Activated T-helper 9 cell treated with anti-CD3 and anti-CD28 coated beads, Interleukin-2, amount 50 U/mL, for 16 hours (primary cell): ENCODE data around the gene DNAAF1.
"Not testable (repeated sequence)": the region's sequence is repeated elsewhere in the genome, so short reads cannot be mapped to it uniquely, and the experiment has no call there.

Experiments used
- DNase-seq: peaks from one replicate; pipeline ENCODE4 v3.0.0-alpha.2; 2020; ENCODE audit warnings: low read depth

The DNAAF1 gene

GRCh38 chr16:84144859-84145639 lies at the start of gene DNAAF1, which contains the start of gene HSDL1:
Gene DNAAF1, plus strand, starts transcription at chr16:84145308. Its CDS starts 133 bp downstream, at chr16:84145441.
Gene HSDL1, minus strand, starts transcription at chr16:84145177. Its CDS starts 13,856 bp downstream, at chr16:84131321.
- peak; percentile 94 for DNase-seq

DNA sequence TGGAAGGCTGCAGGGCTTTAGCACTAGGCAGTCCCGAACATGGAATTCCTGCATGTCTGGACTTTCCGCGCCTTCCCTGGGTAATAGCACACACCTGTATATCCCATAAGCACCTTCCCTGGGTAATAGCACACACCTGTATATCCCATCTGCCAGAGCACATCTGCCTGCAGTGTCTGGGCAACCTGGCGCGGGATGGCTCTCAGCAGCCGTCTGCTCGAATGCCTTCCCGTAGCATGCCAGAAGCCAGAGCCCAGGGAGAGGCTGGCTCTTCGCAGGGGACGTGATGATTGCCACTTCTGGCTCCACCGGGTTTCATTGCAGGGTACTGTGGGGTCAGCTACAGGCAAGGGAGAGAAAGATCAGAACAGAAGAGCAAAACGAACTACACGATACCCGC lies 49.6 kb upstream of the DNAAF1 start:
- no peak for DNase-seq

- DNase-seq, result no peak
Observed at GRCh38 chr16:84096447-84097005, 48.6 kb upstream of the DNAAF1 start.

DNA sequence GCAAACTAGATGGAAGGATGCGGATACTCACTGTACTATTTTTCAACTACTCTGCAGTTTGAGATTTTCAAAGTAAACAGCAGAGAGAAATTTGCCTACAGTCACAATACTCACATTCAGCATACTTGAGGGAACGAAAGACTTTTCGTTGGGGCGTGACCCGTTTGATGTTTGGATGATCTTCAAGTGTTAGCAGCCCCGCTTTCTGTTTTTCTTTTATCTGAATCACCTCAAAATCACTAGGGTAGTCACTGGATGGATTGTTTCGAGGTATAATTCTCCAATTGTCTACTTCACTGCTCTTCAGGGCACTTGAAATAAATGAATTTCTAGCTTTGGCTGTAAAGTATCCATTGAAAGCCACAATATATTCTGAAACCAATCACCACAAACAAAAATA lies 46.2 kb upstream of the DNAAF1 start:
- DNase-seq, result no peak

DNA sequence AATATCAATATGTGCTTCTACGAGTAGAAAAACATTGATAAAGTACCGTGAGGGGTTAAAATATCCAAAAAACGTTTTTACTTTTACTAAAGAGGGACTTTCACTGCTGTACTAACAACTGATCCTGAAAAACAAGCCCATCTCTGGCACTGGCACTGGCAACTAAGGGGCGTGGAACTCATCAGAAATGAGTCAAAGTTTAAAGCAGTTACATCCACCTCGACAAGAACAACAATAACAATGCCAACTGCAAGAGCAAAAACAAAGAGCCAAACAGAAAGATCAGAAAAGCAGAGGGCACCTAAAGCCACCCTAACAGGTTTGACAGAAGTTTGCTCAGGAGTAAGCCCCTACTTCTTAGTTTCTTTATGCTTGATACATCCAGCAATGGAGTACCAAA lies 41.4 kb upstream of the DNAAF1 start:
- no peak for DNase-seq

DNA sequence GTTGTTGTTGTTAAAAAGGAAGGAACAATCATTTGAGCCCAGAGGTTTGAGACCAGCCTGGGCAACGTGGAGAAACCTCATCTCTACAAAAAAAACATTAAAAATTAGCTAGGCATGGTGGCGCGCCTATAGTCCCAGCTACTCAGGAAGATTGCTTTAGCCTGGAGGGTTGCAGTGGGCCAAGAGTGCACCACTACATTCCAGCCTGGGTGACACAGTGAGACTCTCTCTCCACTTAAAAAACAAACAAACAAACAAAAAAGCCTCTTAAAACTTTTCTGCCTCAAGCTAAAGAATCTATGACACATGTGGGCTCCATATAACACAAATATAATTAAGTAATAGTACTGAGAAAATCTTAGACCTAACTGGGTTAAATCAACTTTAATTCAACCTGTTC lies 40.9 kb upstream of the DNAAF1 start:
- no peak for DNase-seq

DNA sequence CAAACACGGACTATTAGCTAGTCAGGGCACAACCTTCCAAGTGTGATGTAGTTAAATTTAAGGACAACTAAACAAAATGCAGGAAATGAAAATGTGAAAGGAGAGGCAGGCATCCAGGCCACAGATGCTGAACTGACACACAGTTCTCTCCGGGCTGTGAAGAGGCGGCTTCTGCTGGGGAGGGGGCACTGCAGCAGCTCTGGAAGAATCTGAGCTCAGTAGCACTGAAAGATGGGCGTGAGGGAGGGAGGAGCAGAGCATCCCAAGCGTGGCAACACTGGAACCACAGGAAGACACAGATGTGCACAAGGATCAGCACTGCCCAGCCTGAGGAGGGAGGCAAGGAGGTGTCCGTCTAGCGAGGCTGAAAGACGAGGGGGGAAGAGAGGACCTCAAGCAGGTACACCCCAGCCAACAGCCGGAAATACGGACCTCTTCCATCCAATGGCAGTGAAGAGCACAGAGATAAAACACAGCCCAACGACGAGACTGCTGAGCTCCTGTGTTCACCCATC lies 39.8 kb upstream of the DNAAF1 start:
- no peak for DNase-seq

DNA sequence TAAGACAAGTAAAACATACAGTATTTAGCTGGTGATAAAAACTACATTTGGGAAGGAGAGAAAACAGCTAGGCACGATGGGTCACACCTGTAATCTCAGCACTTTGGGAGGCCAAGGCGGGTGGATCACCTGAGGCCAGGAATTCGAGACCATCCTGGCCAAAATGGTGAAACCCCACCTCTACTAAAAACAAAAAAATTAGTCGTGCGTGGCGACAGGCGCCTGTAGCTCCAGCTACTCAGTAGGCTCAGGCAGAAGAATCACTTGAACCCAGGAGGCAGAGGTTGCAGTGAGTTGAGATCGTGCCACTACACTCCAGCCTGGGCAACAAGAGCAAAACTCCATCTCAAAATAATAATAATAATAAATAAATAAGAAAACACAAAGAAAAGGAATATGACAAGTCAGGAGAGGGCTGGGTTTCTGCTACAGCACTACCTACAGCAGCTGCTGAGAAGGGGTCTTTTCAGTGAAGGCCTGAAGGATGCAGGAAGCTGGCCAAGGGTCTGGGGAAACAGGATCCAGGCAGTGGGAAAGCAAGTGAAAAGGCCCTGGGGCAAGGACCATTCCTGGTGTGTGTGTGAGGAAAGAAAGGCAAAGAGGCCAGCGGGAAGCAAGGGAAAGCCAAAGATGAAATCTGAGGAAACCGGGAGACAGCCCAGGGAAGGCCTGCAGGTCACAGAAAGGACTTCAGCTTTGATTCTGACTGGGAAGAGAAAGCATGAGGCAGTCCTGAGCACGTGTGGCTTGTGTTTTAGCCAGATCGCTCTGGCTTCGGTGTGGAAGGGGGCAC lies 39.0 kb upstream of the DNAAF1 start:
- DNase-seq, result no peak

DNA sequence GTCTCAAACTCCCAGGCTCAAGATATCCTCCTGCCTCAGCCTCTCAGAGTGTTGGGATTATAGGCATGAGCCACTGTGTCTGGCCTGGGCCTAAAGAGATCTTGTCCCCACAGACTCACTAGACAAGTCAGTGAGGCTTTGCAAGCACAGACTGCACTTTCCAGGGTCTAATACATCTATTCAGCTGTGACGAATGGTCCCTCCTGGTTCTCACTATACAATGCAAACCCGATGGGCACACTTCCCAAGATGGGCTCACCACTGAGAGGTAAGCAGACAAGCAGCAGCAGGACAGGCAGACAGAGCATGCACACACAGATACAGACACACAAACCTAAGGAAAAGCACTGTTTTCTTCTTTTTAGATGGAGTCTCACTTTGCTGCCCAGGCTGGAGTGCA lies 37.2 kb upstream of the DNAAF1 start:
- no peak for DNase-seq

GRCh38 chr16:84109598-84110335 lies 35.3 kb upstream of the DNAAF1 start:
- DNase-seq, result no peak

- no peak for DNase-seq
Observed at GRCh38 chr16:84110527-84110926, 34.6 kb upstream of the DNAAF1 start.

DNA sequence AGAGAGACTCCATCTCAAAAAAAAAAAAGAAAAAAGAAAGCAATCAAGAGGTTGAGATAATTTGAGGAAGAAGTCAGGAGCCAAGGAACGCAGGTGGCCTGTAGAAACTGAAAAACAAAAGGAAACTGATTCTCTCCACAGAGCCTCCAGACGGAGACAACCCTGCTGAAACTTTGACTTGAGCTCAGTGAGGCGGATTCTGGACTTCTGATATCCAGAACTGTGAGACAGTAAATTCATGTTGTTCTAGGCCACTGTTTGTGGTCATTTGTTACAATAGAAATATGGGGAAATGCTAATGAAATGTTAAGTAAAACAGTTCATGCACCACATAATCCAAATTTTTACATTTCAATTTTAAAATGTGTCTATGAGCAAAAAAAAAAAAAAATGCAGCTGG lies 33.6 kb upstream of the DNAAF1 start:
- no peak for DNase-seq

DNA sequence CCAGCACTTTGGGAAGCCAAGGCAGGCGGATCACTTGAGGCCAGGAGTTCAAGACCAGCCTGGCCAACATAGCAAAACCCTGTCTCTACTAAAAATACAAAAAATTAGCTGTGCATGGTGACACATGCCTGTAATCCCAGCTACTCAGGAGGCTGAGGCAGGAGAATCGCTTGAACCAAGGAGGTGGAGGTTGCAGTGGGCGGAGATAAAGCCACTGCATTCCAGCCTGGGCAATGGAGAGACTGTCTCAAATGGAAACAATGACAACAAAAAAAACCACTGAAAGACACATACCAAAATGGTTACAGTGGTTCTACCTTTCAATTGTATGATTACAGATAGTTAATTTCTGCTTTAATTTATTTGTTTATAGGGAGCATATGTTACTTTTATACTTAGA lies 33.2 kb upstream of the DNAAF1 start:
- not testable (repeated sequence) for DNase-seq

GRCh38 chr16:84115919-84116719 lies 29.0 kb upstream of the DNAAF1 start:
- DNase-seq, result no peak

DNA sequence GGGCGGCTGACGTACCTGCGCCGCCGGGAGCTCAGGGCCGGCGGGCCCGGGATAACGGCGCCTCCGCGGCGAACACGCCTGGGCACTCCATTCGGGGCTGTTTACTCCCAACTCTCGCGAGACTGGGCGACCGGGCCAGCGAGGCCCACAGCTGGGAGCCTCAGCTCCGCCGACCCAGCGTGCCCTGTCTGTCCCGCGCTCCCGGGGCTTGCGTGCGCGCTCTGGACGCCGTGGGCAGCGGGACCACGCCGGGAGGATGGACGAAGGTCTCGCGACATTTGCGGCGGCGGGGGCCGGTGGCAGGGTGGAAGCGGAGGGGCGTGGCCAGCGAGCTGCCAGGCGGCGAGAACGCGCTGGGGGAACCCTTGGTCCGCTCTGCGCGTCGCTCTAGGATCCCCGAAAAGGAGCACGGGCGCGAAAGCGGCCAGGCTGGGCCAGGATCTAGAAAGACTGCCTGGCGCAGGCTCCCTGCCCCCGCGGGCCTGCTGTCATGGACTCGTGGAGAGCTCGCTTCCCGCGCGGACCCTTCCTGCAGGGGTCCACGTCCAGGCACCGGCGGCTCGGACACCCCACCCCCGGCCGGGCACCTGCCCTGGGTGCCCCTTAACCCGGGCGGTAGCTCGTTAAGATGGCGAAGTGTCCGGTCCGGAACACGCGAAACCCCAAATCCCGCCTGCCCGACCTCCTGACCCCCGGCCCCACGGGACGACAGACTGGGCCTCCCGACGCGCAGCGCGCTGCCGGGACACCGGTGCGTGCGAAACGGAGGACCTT lies 28.2 kb upstream of the DNAAF1 start, which contains the start of gene MBTPS1:
TSS of gene MBTPS1 (minus strand) at position 223 of the 774 bp plus-strand sequence. CDS start 15,159 bp downstream, outside the sequence.
- DNase-seq, result peak; percentile 98

DNA sequence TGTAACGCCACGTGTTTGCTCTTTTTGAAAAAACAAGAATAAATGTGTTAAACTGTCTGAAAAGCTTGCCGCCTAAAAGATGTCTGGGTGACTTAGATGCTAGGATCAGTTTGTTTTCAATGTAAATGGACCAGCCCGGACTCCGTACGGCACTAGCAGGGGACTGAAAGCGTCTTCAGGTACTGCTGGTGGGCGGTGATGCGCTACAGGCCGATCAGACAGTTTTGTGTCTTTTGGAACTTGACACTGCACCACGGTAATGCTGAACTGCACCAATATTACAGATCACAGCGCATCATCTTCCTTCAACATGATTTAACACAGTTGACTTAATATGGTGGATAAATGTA lies 27.6 kb upstream of the DNAAF1 start:
- peak; percentile 15 for DNase-seq

DNA sequence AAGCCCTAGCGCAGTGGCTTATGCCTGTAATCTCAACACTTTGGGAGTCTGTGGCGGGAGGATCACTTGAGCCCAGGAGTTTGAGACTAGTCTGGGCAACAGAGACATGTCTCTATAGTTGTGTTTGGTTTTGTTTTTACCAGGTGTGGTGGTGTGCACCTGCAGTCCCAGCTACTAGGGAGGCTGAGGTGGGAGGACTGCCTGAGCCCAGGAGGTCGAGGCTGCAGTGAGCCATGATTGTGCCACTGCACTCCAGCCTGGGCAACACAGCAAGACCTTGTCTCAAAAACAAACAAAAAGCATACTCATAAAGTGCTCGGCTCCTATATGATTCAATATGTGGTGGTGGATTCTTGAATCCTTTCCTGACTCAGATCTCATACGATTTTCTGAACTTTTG lies 26.8 kb upstream of the DNAAF1 start:
- DNase-seq, result not testable (repeated sequence)

- DNase-seq, result no peak
Observed at GRCh38 chr16:84119368-84119767, 25.7 kb upstream of the DNAAF1 start.

- DNase-seq, result no peak
Observed at GRCh38 chr16:84120023-84120422, 25.1 kb upstream of the DNAAF1 start.

- no peak for DNase-seq
Observed at GRCh38 chr16:84121007-84121406, 24.1 kb upstream of the DNAAF1 start.
